CD4-positive, alpha-beta memory T cell (primary cell): ENCODE data around the gene PRR20C. TPM values are rescaled to one million over a fixed set of nuclear protein-coding genes. Genes with fewer than 3 reads are reported as not detected.

Experiments used
- polyA plus RNA-seq, 2 donors: library from polyadenylated mRNA; unstranded; fragments of 300-500 nt; fragmentation: Illumina TruSeq; gene quantifications; one replicate each; pipeline ENCODE4 v1.2.3, GENCODE V29; 2021
- total RNA-seq, 2 experiments: library from RNA; stranded (reverse); gene quantifications; one replicate each; pipeline ENCODE4 v1.2.3, GENCODE V29; 2021

PRR20C gene
- total and polyA plus RNA-seq, 4 experiments from 2014 or later = not detected

Other genes starting within 250 kb of the PRR20C start
- gene PRR20A, start 13.1 kb upstream of the PRR20C start, total RNA-seq = not detected
- gene PRR20A, start 13.1 kb upstream of the PRR20C start, polyA plus RNA-seq = not detected
- not detected for gene PRR20B, start 6.6 kb upstream of the PRR20C start, total RNA-seq
- not detected for gene PRR20B, start 6.6 kb upstream of the PRR20C start, polyA plus RNA-seq
- not detected for gene PRR20D, start 6.6 kb downstream of the PRR20C start, total RNA-seq
- gene PRR20D, start 6.6 kb downstream of the PRR20C start, polyA plus RNA-seq = not detected
- not detected for gene PRR20E, start 13.1 kb downstream of the PRR20C start, total RNA-seq
- not detected for gene PRR20E, start 13.1 kb downstream of the PRR20C start, polyA plus RNA-seq